Right lobe of liver (tissue), 4 donors: ENCODE data around the gene MEI1.

ENCODE experiments used
- CTCF ChIP-seq, 4 donors: fragments of 200-600 bp in 3 of 4; fragments of 450-650 bp in 1 of 4; IDR thresholded peaks; one replicate each; pipeline versions ENCODE4 v1.5.1 to v1.8.0; 2016 to 2022; ENCODE audit warnings: antibody characterized with exemption in 4 of 4, mild to moderate bottlenecking in 2 of 4
- POLR2A ChIP-seq: fragments of 450-650 bp; IDR thresholded peaks from one replicate; pipeline ENCODE4 v1.6.1; 2017; ENCODE audit warnings: antibody characterized with exemption, mild to moderate bottlenecking
- donor health status: DM: no; HTN: no; CAD: no.
- donor health status: DM: no; HTN: no; CAD: no.
- donor health status: DM: no; HTN: yes; CAD: no.

- TF ChIP-seq POLR2A (no peak), CTCF (IDR thresholded peaks at IDR 0.05) (no peak)
These were observed 113.7 kb downstream of the MEI1 start for GRCh38 chr22:41812805-41813545.
